ENCODE data around the gene MID1. TPM values are rescaled to one million over a fixed set of nuclear protein-coding genes. Genes with fewer than 3 reads are reported as not detected.

The MID1 gene
- total RNA-seq, 1 donor from 2014 or later = 20.5 TPM

DNA sequence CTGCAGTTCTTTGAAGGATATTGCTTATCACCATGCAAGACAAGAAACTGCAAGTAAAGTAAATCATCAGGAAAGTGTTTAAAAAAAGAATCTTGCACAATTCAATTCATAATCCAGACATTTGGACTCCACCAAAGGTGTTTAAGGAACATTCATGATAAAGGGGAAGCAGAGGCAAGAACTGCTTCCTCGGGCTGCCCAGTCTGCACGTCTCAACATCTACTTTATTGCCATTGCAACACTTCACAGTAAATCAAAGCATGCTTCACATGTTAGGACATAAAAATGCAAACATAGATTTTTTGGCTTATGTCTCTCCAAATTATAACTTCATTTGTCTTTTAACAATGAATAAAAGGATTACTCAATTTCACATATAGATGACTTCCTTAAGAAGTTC lies 42.5 kb downstream of the MID1 start:
- no peak for DNase-seq (ENCODE audit: extremely low read depth, low read depth, low spot score)

DNA sequence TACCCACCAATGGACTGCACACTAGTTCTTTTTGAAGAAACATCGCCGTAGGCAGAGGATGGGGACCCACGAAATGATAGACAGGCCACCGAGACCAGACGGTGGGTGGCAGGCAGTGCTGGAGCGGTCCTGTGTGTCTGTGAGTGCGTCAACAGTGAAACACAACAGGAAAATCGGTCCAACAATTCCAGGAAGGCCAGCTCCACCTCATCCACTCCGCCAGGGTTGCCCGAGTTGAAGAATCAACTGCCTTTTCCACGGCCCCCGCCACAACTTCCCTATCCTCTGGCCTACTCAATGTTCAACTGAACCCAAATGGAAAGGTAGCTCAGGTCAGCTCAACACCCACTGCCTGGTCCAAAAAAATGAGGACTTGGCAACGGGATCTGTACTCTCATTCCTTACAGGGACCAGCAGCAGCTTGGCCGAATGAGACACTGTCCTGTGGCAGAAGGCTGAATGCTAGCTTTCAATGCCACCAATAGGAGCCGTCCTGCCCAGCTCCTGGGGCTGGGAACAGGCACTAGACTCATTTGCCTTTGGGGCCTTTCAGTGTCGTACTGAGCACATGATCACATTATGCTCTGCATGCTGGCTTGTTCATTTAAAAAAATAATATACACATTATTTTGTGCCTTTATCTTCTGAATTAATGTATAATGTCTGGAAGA lies 43.5 kb downstream of the MID1 start:
- peak; percentile 54 for DNase-seq (ENCODE audit: extremely low read depth, low read depth, low spot score)

DNA sequence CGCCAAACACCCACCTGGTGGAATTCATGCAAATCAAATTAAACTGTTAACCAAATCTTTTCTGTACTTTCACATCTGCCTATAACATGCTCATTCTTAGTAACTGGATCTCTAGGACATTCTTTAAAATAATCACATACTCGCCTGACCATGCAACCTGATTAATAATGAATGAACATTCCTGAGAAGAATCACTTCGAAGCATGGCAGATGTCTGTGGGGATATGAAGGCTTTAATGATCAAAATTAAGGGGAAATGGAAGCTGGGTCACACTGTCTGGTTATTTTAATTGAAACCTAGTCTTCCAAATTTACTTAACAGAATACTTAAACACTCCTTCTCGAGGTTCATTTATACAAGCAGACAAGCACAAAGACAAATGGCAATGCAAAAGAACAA lies 44.2 kb downstream of the MID1 start:
- no peak for DNase-seq (ENCODE audit: extremely low read depth, low read depth, low spot score)

DNA sequence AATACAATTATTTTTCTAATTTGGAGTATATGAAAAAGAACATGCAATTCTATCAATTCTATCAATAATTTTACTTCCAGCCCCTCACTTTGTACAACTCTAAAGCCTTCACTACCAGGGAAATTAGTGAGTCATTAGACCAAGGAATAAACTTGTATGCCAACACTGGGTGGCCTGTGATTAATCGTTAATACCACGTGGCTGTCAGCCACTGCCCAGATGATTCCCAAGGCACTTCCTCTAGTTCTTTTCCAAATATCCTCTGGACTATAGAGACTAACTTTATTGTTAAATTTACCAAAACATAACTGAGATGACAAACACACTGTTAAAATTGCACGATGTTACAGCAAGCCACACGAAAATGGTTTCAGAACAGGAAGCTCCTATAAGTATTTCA lies 45.7 kb downstream of the MID1 start:
- DNase-seq (ENCODE audit: extremely low read depth, low read depth, low spot score) = no peak

DNA sequence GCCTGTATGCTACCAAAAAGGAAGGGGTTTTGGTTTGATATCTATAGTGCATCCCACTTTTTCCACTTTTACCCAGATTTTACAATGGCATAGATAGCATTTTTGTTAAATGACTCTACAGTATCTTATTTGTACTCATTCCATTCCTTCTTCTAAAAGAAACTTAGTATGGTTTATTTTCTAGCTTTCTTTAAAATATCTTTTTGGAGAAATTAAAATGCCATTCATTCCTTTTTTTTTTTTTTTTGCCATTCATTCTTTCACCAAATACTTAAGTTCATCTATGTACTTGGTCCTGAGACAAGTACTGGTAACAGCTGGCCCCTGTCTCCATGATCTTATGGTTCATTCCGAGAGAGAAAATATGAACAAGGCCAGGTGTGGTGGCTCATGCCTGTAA lies 49.1 kb downstream of the MID1 start:
- DNase-seq (ENCODE audit: extremely low read depth, low read depth, low spot score) = no peak

DNA sequence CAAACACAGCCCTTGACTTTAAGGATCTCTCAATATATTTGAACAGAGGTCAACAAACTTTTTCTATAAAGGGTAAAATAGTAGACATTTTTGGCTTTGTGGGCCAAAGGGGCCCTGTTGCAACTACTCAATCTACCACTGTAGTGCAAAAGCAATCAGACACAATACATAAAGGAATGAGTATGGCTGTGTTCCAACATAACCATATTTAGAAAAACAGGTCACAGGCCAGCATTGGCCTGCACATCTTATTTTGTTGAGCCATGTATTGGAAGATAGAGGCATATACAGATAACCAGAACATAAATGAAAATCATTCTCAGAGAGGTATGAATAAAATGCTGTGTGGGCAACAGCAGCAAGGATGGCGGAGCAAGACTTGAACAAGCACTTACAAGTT lies 49.8 kb downstream of the MID1 start:
- DNase-seq (ENCODE audit: extremely low read depth, low read depth, low spot score) = no peak

DNA sequence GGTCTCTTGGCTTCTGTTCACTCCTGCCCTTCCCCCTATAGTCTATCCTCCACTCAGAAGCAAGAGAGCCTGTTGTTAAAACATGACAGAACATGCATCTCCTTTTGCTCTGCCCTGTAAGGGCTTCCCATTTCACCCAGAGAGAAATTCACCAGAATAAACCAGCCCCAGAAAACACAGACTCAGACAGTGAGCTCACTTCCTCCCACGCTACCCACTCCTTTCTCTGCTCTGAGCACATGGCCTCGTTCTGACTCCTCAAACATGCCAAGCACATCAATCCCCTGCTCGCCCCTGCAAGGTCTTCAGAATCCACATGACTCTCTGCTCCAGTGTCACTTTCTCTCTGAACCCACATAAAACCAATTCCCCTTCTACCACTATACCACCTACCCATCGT lies 50.4 kb downstream of the MID1 start:
- DNase-seq (ENCODE audit: extremely low read depth, low read depth, low spot score) = no peak

DNA sequence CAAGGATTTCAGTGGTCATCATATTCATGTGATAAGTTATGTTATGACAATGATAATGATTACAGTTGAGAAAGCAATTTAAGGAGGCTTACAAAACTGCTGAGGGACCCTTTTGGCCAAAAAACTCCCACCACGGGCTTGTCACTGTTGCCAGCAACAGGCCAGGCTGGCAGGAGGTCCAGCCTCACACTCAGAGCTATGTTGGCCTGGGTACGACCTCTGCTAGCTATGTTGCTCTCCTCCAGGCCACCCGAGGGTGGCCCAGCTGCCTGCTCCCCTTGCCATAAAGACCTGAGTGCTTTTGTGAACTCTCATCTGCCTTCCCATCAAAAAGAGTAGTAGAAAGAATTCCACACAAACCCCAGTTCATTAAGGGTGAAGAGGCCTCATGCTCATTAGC lies 52.0 kb downstream of the MID1 start:
- no peak for DNase-seq (ENCODE audit: extremely low read depth, low read depth, low spot score)

DNA sequence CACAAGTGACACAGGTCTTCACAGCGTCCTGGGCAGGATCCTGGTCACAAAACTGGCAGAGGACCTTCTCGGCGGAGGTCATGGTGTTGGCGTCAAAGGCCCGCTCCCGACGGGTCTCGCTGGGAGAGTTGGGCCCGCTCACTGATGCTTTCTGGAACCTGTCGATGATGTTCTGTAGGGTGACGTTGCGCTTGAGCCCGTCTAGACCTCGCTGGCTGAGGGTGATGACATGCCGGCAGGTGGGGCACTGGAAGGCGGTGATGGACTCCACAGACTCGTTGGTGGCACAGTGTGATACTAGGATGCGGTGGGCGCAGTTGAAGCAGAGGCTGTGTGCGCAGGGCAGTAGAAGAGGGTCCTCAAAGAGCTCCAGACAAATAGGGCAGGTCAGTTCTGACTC lies 53.2 kb downstream of the MID1 start:
- DNase-seq (ENCODE audit: extremely low read depth, low read depth, low spot score) = no peak

DNA sequence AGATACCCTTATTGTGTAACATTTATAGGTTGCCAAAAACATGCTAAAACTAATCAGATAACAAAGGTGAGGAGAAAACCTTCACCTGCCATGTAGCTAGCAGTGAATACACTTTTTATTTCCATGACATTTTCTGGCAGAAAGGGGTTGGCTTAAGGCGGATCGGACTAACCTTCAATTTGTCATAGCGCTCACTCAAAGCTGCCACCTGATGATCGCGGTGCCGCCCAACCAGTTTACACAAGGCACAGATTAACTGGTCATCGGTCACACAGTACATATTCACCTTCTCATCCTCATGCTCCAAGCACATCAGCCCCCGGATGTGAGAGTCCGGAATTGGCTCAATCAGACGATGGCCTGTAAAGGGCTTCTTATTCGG lies 53.7 kb downstream of the MID1 start:
- no peak for DNase-seq (ENCODE audit: extremely low read depth, low read depth, low spot score)

DNA sequence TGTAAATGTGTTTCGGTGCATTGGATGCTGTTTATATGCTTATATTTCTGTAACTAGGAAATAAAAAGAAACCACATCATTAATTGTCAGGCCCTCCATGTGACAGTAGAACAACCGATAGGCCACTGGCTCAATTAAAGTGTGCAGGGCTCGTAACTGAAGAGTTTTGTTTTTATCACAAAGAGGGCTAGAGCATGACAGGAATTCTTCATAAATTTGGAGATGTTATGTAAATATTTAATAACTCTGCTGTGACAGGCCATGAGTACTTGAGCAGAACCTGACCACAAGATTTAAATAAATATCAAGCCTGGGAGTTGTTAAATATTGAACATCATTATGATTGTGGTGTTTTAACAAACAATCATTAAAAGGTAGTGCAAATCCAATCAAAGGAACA lies 55.9 kb downstream of the MID1 start:
- no peak for DNase-seq (ENCODE audit: extremely low read depth, low read depth, low spot score)

DNA sequence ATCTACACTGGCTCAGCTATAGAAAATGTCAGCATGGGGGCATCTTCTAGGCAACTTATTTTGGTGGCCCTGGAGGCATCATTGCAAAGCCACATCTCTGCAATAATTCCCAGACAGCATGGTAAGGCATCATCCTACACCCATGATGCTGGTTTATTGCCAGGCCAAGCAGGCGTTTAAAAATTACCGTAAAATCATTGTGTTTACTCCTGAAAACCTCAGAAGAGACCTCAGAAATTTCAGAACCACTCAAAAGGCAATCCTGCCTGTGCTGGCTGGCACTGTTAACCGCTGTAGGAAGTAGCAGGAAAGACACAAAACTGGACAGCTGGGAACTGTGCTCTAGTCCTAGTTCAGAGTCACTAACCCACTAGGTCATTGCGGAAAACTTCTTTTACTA lies 63.2 kb downstream of the MID1 start:
- no peak for DNase-seq (ENCODE audit: extremely low read depth, low read depth, low spot score)

DNA sequence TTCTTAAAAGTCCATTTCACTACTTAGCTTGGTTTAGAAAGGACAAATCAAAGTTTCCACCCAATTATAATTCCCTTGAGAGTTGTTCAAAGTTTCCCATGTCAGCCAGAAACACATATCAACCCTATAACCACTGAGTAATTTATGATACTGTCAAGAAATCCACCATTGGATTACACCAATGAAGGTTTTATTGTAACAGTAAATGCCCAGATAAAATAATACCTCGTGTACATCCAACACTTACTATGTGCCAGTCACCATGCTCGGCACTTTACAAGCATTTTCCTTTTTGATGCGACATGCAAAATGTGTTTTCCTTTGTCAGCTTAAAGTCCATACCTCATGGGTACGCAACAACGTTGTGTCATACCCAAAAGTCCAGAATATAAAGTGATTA lies 64.0 kb downstream of the MID1 start:
- no peak for DNase-seq (ENCODE audit: extremely low read depth, low read depth, low spot score)

DNA sequence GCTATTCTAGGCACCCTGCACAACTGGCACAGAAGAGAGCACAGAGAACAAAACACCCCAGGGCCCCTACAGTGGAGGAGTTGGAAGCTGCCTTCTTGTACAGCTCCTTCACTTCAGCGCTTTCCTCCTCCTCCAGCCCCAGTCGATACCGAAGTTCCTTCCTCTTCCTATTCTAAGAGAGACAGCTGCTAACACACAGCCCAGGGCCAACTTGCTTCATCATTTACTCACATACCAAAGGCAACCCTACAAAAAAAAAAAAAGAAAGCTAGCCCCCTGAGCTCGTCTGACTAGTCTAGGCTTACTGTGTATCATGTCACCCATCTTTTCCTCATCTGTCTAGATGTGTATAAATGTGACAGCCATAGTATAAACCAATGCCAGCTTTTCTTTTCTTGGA lies 64.5 kb downstream of the MID1 start:
- DNase-seq (ENCODE audit: extremely low read depth, low read depth, low spot score) = no peak

DNA sequence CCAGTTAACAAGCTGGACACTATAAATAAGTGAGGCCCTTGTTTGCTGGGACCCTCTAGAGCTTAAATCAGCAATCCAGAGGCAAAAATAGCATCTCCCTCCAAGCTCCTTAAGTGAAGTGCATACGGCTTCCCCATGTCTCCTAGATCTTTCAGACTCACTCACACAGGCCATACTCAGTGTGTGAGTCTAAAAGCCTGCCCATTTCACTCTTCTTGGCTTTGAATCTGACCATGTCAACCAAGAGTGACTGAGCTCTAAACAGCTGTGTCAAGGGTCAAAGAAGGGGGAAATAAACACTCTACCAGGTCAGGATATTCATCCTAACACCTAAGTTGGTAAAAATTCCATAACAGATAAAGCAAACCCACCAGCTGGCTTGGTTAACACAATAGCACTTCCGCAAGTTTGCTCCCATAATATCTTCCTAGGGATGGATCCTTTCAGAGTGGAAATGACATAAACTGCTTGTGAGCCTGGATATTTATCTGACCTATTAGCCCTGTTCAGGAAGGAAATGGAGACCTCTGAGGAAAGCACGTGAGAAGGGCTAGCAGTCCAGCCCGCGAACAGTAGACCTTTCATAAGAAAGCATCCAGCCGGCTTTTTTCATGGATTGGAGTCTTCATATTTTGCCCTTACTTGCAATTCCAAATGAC lies 65.6 kb downstream of the MID1 start:
- no peak for DNase-seq (ENCODE audit: extremely low read depth, low read depth, low spot score)

DNA sequence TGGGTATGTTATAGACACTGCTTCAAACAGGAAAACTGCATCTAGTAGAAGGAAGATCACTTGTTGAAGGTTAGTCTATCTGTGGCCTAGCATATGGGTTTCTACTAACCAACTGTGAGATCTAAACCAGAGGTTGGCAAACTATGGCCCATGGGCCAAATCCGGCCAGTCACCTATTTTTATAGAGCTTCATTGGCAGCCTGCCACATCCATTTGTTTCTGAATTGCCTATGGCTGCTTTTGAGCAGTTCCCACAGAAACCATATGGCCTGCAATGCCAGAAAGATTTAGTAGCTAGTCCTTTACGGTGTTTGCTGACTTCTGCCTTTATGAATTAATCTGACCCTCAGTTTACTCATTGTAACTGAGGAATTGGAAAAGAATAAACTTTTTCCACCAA lies 71.1 kb downstream of the MID1 start:
- DNase-seq (ENCODE audit: extremely low read depth, low read depth, low spot score) = no peak

DNA sequence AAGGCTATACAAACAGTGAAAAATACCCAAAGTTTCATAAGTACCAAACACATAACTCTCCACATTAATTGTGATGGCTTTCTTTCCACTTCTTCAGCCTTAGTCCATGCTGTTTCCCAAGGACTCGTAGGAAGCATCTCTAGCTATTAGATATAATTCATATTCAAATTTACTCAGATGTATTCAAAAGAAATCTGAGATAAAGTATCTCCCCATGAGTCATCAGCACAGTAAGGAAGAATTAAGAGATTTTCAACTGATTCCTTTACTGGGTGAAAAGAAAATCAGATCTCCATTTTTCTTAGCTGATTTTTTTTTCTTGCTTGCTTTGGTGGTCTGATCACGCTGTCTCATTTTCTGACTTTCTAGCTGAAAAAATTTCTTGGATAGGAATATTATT lies 71.7 kb downstream of the MID1 start:
- no peak for DNase-seq (ENCODE audit: extremely low read depth, low read depth, low spot score)

DNA sequence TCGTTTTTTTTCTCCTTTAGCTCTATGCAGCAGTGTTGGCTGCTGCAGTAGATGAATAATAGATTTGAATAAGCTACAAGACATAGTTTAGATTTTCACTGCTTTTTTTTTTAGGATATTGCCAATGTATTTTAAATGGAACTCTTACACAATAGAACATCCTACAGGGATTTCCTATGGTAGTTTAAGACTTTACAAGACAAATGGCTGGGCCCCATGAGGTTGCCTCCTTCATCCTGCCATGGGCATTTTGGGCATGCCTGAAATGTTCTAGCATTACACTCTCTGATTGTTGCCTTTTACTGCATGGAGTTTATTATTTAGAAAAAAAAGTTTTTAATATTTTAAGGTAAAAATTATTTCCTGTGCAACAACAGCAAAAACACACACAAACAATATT lies 74.5 kb downstream of the MID1 start:
- no peak for DNase-seq (ENCODE audit: extremely low read depth, low read depth, low spot score)

DNA sequence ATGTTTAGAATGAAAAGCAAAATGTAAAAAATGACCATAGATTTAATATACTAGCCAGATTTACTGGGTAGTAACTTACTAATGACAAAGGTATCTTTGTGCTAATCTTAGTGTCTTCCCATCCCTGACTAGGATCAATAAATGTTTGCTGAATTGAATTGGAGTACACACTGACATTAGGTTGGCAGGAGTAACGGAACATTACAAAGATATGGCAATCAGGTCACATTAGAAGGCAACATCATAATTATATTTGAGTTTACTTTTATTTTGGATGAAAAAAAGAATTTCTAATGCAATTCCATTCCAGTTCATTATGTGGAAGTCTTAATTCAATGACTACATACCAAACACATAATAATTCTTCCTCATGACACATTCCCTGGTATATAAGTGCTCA lies 77.8 kb downstream of the MID1 start:
- DNase-seq (ENCODE audit: extremely low read depth, low read depth, low spot score) = no peak

DNA sequence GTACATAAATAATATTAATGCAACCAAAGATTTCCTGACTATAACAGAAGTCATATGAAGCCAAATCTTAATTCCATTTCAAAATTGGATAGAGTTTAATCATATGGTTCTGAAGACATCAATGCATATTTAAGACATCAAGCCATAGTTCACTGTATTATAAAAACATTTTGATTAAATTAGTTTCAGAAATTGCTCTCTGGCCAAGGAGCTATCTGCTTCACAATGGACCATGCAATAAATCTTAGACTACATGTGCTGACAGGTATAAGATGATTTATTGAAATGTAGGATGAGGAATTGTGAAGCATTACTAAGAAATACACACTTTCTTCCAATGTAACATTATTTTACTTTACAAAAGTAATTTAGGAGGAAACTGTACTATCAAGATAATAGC lies 81.6 kb downstream of the MID1 start:
- DNase-seq (ENCODE audit: extremely low read depth, low read depth, low spot score) = no peak

DNA sequence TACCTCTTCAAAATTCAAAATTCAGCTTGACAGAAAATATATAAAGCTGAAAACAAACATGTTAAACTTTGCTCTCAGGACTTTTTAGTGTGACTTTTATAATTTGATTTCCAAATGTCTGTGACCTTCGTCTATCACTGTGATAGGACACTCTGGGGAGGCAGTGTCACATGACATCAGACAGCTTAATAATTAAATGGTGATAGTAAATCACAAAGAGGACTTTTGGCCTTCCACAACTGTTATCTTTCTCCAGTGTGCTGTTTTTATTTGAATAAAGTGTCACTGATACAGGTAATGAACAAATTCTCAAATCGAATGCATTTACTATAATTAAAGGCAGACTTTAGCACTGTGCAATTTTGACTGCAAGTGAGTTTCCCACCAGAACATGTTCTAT lies 83.1 kb downstream of the MID1 start:
- no peak for DNase-seq (ENCODE audit: extremely low read depth, low read depth, low spot score)

DNA sequence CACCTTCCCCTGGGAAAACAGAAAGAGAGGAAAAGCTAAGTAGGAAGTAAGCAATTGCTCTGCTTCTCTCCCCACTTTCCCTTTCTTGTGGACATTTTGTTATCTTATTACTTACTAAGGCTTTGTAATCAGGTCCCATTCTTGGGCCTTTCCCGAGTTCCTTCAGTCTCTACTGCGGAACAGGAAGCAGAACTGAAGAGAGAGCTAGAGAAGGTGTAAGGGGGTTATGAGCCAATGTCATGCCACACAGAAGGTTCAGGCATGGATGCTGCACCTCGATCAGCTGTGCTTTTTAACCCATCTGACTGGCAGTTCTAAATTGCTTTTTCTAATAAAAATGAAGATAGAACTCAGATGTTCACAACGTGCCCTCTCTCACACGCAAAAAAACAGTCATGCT lies 83.6 kb downstream of the MID1 start:
- DNase-seq (ENCODE audit: extremely low read depth, low read depth, low spot score) = no peak

DNA sequence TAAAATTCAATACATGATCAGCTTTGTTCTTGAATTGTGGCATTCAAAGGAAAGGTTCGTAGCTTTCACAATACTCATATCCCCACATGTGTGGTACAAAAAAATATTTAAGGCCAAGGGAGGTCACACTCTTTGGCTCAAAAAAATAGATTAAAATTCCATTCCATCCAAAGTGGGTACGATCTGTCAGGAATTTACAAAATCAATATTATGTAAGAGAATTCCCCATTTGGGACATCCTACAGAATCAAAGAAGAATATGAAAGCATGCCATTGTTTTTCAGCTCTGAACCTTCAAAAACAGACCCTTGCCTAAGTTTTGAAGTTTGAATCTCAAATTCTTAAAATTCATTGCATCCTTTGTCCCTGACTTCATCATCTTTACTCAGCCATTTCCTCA lies 85.8 kb downstream of the MID1 start:
- no peak for DNase-seq (ENCODE audit: extremely low read depth, low read depth, low spot score)
